Body of pancreas (tissue), 4 donors: Measurements from ENCODE around the gene CNGB1.

Experiments
- POLR2A ChIP-seq, 3 donors: fragments of 450-650 bp; IDR thresholded peaks; one replicate each; pipeline ENCODE4 v1.6.1; 2016; ENCODE audit warnings: antibody characterized with exemption in 3 of 3, mild to moderate bottlenecking in 2 of 3
- TF ChIP-seq, protein P1 (sequence below), 7 experiments: fragments of 450-650 bp in 4 of 7; fragments of 200-600 bp in 3 of 7; sonication (generic) in 3 of 7; IDR thresholded peaks; one replicate each; pipeline ENCODE4 v1.5.1; 2016 to 2019; ENCODE audit warnings: antibody characterized with exemption in 7 of 7

GRCh38 chr16:57920215-57920879 lies 50.6 kb downstream of the CNGB1 start:
- TF ChIP-seq, protein P1, sequence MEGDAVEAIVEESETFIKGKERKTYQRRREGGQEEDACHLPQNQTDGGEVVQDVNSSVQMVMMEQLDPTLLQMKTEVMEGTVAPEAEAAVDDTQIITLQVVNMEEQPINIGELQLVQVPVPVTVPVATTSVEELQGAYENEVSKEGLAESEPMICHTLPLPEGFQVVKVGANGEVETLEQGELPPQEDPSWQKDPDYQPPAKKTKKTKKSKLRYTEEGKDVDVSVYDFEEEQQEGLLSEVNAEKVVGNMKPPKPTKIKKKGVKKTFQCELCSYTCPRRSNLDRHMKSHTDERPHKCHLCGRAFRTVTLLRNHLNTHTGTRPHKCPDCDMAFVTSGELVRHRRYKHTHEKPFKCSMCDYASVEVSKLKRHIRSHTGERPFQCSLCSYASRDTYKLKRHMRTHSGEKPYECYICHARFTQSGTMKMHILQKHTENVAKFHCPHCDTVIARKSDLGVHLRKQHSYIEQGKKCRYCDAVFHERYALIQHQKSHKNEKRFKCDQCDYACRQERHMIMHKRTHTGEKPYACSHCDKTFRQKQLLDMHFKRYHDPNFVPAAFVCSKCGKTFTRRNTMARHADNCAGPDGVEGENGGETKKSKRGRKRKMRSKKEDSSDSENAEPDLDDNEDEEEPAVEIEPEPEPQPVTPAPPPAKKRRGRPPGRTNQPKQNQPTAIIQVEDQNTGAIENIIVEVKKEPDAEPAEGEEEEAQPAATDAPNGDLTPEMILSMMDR (IDR thresholded peaks at IDR 0.05) = no peak
- TF ChIP-seq POLR2A (IDR thresholded peaks at IDR 0.05) = no peak
